Stimulated activated CD4-positive, alpha-beta T cell treated with anti-CD3 and anti-CD28 coated beads, Interleukin-12 subunit alpha, Interleukin-12 subunit beta, amount 100 ng/mL, for 4 hours (primary cell): ENCODE measurements around the gene NR5A2.

Experiments
- DNase-seq: peaks from one replicate; pipeline ENCODE4 v3.0.0-alpha.2; 2020

NR5A2 gene

GRCh38 chr1:200036619-200037270 is 9.2 kb downstream of the NR5A2 start:
- DNase-seq, result no peak

- no peak for DNase-seq
These were observed 10.0 kb downstream of the NR5A2 start for GRCh38 chr1:200037501-200037900.

GRCh38 chr1:200037904-200038303 is 10.4 kb downstream of the NR5A2 start:
- no peak for DNase-seq

GRCh38 chr1:200038325-200038980 is 10.9 kb downstream of the NR5A2 start:
- no peak for DNase-seq

GRCh38 chr1:200038981-200039848 is 11.7 kb downstream of the NR5A2 start:
- no peak for DNase-seq

DNA sequence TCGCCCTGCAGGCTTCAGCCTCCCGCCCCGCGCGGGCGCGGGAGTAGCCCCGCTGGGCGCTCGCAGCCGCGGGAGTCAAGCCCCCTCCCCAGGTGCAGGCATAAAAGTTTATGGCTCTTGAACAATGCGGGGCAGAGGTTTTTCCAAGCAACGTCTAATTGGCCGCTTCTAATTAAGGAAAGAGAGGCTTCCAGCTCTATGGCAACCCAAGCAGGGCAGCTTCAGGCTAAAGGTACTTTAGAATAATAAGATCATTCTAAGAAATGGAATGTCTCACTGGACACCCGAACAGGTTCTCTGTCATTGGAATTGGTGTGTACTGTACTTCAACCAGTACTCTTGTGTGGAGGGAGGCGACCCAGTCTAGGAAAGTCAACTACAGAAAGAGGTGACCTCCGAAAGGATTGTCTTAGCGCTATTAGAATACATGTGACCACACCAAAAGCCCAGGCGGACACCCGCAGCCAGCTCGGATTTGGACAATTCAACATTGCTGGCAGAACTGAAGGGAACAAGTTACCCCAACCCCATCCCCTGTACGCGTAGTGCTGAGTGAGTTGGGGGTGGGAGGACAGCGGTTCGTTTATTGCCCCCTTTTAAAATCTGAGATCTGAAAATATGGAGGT is 12.5 kb downstream of the NR5A2 start:
- DNase-seq, result no peak

DNA sequence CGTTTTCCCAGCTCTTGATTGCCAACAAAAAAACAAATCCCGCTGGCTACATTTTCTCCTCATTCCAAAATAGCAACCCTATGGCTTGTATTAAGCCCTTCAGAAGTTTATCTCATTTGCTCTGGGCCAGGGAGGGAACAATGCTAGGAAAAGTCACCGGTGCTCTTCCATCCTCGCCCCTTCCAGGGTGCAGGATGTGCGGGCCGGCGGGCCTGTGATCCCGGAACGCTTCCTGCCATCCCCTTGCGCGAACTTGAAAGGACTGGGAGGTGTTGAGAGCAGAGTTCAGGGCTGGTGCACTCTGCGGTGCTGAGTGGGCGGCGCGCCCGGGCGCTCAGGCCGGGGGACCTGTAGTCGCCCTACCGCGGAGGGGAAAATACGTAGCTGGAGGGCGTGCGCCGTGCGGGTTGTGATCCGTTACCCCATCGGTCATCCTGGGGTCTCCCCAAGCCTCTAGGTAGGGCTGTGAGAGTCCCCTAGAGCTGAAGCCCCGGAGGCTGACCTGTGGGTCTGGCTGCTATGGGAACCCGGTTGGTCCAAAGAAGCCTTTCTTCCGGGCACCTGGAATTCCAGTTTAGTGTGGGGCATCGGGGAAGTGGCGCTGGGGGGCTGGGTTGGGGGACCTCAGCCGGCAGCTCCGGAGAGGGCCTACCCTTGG is 13.1 kb downstream of the NR5A2 start:
- no peak for DNase-seq

- no peak for DNase-seq
These were observed 14.0 kb downstream of the NR5A2 start for GRCh38 chr1:200041337-200042118.

DNA sequence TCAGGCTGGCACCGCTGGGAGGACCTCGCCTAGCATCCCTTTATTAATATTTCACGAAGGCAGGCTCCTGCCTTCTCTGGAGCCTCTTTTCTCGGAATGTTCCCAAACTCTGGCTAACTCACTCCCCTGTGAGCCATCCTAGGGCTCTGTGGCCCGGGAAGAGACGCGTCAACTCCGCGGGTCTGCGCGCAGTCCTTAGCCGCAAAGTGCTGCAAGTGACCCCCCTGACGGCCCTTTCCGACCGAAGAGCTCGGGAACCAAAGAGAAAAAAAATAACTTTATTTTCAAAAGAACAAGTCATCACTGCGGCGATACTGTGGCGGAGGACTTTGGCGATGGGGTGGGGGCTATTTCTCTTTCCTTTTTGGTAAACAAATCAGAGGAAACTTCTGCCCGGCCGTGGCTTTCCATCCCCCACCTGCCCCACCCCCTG is 14.6 kb downstream of the NR5A2 start:
- DNase-seq, result no peak

DNA sequence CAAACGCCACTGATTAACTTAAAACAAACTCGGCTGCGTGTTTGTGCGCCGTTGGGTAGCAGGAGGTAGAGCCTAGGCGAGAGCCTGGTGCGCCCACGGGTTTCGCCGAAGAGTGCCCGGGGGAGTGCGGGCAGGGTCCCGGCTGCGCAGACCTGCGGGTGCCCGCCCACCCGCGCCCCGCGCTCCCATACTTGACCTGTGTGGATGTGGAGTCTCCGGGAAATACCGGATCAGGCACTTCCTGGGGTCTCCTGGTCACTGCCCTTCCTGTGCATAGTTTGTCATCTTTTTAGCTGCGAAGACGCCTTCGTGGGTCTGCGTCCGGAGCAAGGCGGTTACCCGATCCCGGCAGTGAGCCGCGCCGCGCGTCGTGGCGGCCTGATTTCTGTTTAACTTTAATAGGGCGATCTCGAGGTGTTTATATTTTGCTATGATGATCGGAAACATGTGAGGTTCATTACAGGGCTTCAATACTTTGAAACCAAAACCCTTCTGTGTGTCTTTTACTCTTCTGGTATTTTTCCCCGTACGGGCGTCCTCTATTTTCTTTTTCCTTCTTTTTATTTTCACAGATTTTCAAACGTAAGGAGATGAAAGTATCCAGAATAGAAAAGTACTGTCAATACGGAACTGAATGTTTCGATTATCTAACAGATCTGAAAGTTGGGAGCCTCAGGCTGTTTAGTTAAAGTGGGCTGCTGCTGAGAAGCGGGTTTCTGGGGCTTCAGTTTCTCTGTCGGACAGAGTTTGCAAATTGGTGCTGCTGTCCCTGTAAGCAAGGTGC is 15.2 kb downstream of the NR5A2 start:
- DNase-seq, result no peak

DNA sequence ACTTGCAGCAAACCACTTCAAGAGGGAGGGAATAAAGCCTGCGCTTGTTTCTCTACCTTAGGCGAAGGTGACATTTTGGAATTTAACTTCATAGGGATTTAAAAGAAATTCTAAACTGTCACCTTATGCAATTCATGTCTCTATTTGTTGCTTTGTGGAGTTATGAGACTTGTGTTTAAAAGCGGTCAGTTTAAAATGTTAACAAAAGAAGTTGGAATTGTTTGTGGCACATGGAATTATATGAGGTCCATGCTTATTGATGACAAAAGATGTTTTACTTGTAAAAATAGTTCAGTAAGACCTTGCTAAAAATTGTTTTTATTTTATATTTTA is 15.8 kb downstream of the NR5A2 start:
- no peak for DNase-seq

GRCh38 chr1:200046115-200046514 is 18.6 kb downstream of the NR5A2 start:
- no peak for DNase-seq

GRCh38 chr1:200048244-200048643 is 20.7 kb downstream of the NR5A2 start:
- no peak for DNase-seq

- DNase-seq, result no peak
These were observed 22.3 kb downstream of the NR5A2 start for GRCh38 chr1:200049810-200050209.

- DNase-seq, result no peak
These were observed 24.1 kb downstream of the NR5A2 start for GRCh38 chr1:200051620-200052019.

GRCh38 chr1:200053091-200053490 is 25.6 kb downstream of the NR5A2 start:
- no peak for DNase-seq

DNA sequence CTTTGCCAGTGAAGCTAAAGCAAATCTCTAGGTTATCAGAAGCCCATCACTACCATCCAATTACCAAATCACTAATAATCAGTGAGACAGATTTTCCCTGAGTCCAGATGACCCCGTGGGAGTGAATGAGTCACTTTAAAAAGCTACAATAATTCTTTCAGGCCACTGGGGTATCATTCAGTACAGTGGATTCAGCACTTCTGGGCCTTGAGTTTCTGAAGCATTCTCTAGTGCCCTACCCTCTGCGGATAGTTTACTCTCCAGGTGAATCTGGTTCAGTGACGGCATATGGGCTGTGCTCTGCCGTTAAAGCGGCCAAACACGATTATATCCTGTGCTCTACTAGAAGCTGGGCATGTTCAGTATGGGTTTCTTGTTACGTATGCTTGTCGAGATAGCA is 26.1 kb downstream of the NR5A2 start:
- DNase-seq, result no peak

- no peak for DNase-seq
These were observed 30.8 kb downstream of the NR5A2 start for GRCh38 chr1:200058341-200058740.

DNA sequence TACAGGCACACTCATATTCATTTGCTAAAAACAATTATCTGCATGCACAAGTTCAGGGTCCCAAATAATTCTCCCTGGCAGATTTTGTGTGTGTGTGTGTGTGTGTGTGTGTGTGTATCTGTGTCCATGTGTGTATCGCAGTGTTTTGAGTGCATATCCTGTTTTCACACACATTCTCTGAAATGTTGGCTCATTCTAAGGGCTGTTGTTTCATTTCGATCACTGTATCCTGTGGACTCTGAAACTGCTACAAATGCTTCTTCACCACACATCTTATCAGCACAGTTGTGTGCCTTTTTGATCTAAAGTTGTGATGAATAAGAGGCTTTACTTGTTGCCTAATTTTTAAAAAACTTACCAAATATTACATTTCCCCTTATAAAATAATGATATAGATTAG is 34.6 kb downstream of the NR5A2 start:
- DNase-seq, result no peak

- DNase-seq, result no peak
These were observed 45.3 kb downstream of the NR5A2 start for GRCh38 chr1:200072636-200073285.

- DNase-seq, result no peak
These were observed 45.8 kb downstream of the NR5A2 start for GRCh38 chr1:200073286-200073637.
